SU-DHL-6 (cell line): ENCODE measurements around the gene PNPLA4.

Experiments
- H2AFZ ChIP-seq: fragments of 200-600 bp; sonication (generic); 2 replicates; pipeline ENCODE4 v1.6.1; 2014; ENCODE audit warnings: low read depth, mild to moderate bottlenecking, moderate library complexity, mixed read lengths, antibody characterized with exemption, low read length; ENCODE audit not compliant: severe bottlenecking
- H3F3A ChIP-seq: fragments of 200-600 bp; shearing (Covaris generic); 2 replicates; pipeline ENCODE4 v1.6.0; 2016; ENCODE audit warnings: antibody characterized with exemption, mild to moderate bottlenecking; ENCODE audit not compliant: insufficient read depth
- H3K27ac ChIP-seq: fragments of 200-600 bp; sonication (generic); 2 replicates; pipeline ENCODE4 v1.5.1; 2016; ENCODE audit warnings: low read depth, mild to moderate bottlenecking, low read length, moderate library complexity, mixed read lengths
- H3K27me3 ChIP-seq: fragments of 200-600 bp; sonication (generic), shearing (Covaris generic); 2 replicates; pipeline ENCODE4 v1.6.0; 2014; ENCODE audit warnings: mild to moderate bottlenecking, low read length
- H3K36me3 ChIP-seq: fragments of 200-600 bp; sonication (generic); 2 replicates; pipeline ENCODE4 v1.6.1; 2014; ENCODE audit warnings: mild to moderate bottlenecking, low read length, mixed read lengths
- H3K4me2 ChIP-seq: fragments of 300-600, 200-600 bp; shearing (Covaris generic), sonication (generic); 2 replicates; pipeline ENCODE4 v1.6.0; 2014; ENCODE audit warnings: low read length, low read depth, mild to moderate bottlenecking; ENCODE audit not compliant: poor library complexity, severe bottlenecking
- H3K4me3 ChIP-seq: fragments of 200-600 bp; sonication (generic); 2 replicates; pipeline ENCODE4 v1.5.1; 2014; ENCODE audit warnings: antibody characterized with exemption, low read length, mild to moderate bottlenecking, mixed read lengths; ENCODE audit not compliant: insufficient read depth, poor library complexity, severe bottlenecking
- H3K79me2 ChIP-seq: fragments of 200-600 bp; sonication (generic); 2 replicates; pipeline ENCODE4 v1.6.1; 2014; ENCODE audit warnings: mild to moderate bottlenecking, low read length, moderate library complexity; ENCODE audit not compliant: insufficient read depth
- H3K9ac ChIP-seq: fragments of 200-600 bp; sonication (generic); 2 replicates; pipeline ENCODE4 v1.7.0; 2014; ENCODE audit warnings: mild to moderate bottlenecking, low read length
- H3K9me2 ChIP-seq: fragments of 200-600 bp; sonication (generic); replicated peaks from 2 replicates; pipeline ENCODE4 v1.6.1; 2014; ENCODE audit warnings: low read length; ENCODE audit not compliant: insufficient read depth
- H3K9me3 ChIP-seq: fragments of 200-600 bp; sonication (generic); 2 replicates; pipeline ENCODE4 v1.6.1; 2014; ENCODE audit warnings: low read length, mixed read lengths; ENCODE audit not compliant: insufficient read depth
- H4K20me1 ChIP-seq: fragments of 200-600 bp; sonication (generic); 2 replicates; pipeline ENCODE4 v1.6.1; 2014; ENCODE audit warnings: low read depth, mild to moderate bottlenecking, antibody characterized with exemption, low read length, moderate library complexity, mixed read lengths
- EZH2phosphoT487 ChIP-seq: fragments of 200-600 bp; sonication (generic), shearing (Covaris generic); conservative IDR thresholded peaks from 2 replicates; pipeline ENCODE4 v1.6.1; 2018; ENCODE audit warnings: mild to moderate bottlenecking, antibody characterized with exemption, low read length, moderate library complexity, mixed read lengths
- TF ChIP-seq, protein P1 (sequence below): fragments of 200-600 bp; sonication (generic); IDR thresholded peaks from one replicate; pipeline ENCODE4 v1.5.1; 2017; ENCODE audit warnings: antibody characterized with exemption, mild to moderate bottlenecking, low read length, moderate library complexity; ENCODE audit not compliant: insufficient read depth, poor library complexity, severe bottlenecking

The PNPLA4 gene

DNA sequence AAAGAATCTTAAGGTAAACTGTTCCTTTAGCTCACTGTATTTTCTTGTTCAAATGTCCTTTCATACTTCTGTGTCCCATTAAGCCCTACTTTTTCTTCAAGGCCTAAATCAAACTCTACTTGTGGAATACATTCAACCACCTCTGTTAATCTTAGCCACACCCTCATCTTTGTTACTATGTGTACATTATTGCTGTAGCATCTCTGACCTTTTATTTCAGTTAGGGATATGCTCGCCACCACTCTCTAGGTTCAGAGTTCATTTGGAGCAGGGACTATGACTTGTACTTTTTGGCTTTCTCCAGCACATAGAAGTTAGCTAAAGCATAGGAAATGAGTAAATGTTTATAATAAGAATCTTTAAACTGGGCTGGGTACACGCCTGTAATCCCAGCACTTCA is 6.8 kb upstream of the PNPLA4 start:
- TF ChIP-seq, protein P1, sequence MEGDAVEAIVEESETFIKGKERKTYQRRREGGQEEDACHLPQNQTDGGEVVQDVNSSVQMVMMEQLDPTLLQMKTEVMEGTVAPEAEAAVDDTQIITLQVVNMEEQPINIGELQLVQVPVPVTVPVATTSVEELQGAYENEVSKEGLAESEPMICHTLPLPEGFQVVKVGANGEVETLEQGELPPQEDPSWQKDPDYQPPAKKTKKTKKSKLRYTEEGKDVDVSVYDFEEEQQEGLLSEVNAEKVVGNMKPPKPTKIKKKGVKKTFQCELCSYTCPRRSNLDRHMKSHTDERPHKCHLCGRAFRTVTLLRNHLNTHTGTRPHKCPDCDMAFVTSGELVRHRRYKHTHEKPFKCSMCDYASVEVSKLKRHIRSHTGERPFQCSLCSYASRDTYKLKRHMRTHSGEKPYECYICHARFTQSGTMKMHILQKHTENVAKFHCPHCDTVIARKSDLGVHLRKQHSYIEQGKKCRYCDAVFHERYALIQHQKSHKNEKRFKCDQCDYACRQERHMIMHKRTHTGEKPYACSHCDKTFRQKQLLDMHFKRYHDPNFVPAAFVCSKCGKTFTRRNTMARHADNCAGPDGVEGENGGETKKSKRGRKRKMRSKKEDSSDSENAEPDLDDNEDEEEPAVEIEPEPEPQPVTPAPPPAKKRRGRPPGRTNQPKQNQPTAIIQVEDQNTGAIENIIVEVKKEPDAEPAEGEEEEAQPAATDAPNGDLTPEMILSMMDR = no peak
- TF ChIP-seq EZH2phosphoT487 = no peak
- Histone ChIP-seq H3F3A (no peaks in the 10 kb centered on the region), H3K9me2 (no peaks in the 10 kb centered on the region), H3K4me2 (no peak overlapping the region), H2AFZ (no peak overlapping the region), H4K20me1 (no peaks in the 10 kb centered on the region), H3K36me3 (no peaks in the 10 kb centered on the region), H3K27me3 (no peaks in the 10 kb centered on the region), H3K79me2 (no peaks in the 10 kb centered on the region), H3K4me3 (no peak overlapping the region), H3K9ac (no peak overlapping the region), H3K27ac (no peak overlapping the region), H3K9me3 (no peaks in the 10 kb centered on the region)

DNA sequence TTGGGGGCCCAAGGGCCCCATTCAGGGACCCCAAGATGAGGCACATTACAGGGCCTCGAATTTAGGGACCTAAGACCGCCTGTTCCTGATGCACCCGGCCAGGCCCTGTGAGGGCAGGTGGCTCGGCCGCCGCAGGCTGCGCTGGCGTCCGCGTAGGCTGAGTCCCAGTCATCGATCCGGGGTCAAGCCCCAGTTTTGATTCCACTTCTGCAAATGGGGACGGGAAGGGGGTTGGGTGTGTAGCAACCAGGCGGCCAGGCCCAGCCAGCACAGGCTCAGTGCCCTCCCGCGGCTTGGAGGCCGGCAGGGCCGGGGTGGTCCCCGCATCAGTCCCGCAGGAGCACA is 327 bp downstream of the PNPLA4 start:
- H3K4me3 ChIP-seq = peak overlapping the region; percentile 64
- H3K9me3 ChIP-seq = no peaks in the 10 kb centered on the region
- peak overlapping the region; percentile 69 for H3K27ac ChIP-seq
- no peaks in the 10 kb centered on the region for H3K9me2 ChIP-seq
- H3F3A ChIP-seq = peaks cover 9% of the 10 kb centered on the region
- H3K27me3 ChIP-seq = no peaks in the 10 kb centered on the region
- H2AFZ ChIP-seq = peak overlapping the region; percentile 83
- no peaks in the 10 kb centered on the region for H4K20me1 ChIP-seq
- H3K79me2 ChIP-seq = no peaks in the 10 kb centered on the region
- H3K4me2 ChIP-seq = peak overlapping the region; percentile 95
- TF ChIP-seq, protein P1 = no peak
- no peak for TF ChIP-seq EZH2phosphoT487
- no peaks in the 10 kb centered on the region for H3K36me3 ChIP-seq
- H3K9ac ChIP-seq = peak overlapping the region; percentile 67

DNA sequence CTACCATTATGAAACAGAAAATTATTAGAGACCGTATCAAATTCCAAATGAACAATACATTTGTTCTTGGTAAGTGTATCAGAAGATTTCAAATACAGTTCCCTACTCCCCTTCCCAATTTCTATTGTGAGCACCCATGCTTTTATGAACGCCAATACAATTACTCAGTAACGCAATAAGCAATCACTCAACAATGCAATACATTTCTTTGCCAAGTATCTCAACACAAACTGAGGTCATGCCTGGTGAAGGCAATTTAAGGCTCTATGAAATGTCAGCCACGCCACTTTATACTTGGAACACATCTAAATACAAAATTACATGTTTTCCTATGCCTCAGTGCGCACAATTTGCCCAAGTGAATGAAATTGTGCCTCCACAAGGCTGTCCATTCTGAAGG is 712 bp downstream of the PNPLA4 start:
- Histone ChIP-seq H2AFZ (peak overlapping the region; percentile 83), H3K27me3 (no peaks in the 10 kb centered on the region), H3K36me3 (no peaks in the 10 kb centered on the region), H3K9me2 (no peaks in the 10 kb centered on the region), H3K9ac (peak overlapping the region; percentile 67), H4K20me1 (no peaks in the 10 kb centered on the region), H3K4me2 (peak overlapping the region; percentile 95), H3F3A (peaks cover 9% of the 10 kb centered on the region), H3K4me3 (peak overlapping the region; percentile 64), H3K27ac (peak overlapping the region; percentile 69), H3K79me2 (no peaks in the 10 kb centered on the region), H3K9me3 (no peaks in the 10 kb centered on the region)
- TF ChIP-seq, protein P1 = no peak
- no peak for TF ChIP-seq EZH2phosphoT487
